ENCODE measurements around the gene SBNO1. TPM values are rescaled to one million over a fixed set of nuclear protein-coding genes. Genes with fewer than 3 reads are reported as not detected.
A peak's percentile ranks its signal among the peaks of the same experiment; 100 is the strongest.
"Not testable (repeated sequence)": the region's sequence is repeated elsewhere in the genome, so short reads cannot be mapped to it uniquely, and the experiment has no call there.

Gene SBNO1
- total and polyA plus RNA-seq, 2 donors (not counting 1 experiment from before 2014, with no cell fraction given) = 5.9 to 47.5 TPM

- H2AFZ ChIP-seq (ENCODE audit: insufficient read depth, low read depth, low read length, poor library complexity, severe bottlenecking); H3K27me3 Mint-ChIP-seq; H3K9me3 ChIP-seq (ENCODE audit: control extremely low read depth in 1 of 3, control insufficient read depth in 2 of 3, insufficient read depth in 1 of 3, low read length in 2 of 3); H3K9ac ChIP-seq (ENCODE audit: low read length); H4K20me1 ChIP-seq (ENCODE audit: control insufficient read depth, insufficient read depth, low read length, poor library complexity, severe bottlenecking); H3K27ac ChIP-seq (ENCODE audit: low read length in 2 of 2); H3K4me1 ChIP-seq (ENCODE audit: control insufficient read depth in 2 of 2, insufficient read depth in 2 of 2, low read length in 2 of 2); DNase-seq; H3K27me3 ChIP-seq (replicated peaks in 1 of 4; ENCODE audit: control extremely low read depth in 1 of 4, control insufficient read depth in 3 of 4, insufficient read depth in 4 of 4, low read length in 3 of 4); ATAC-seq (ENCODE audit: low read depth); H3K36me3 ChIP-seq (replicated peaks in 1 of 2; ENCODE audit: control extremely low read depth in 1 of 2, control insufficient read depth in 1 of 2, extremely low read depth in 1 of 2, insufficient read depth in 2 of 2, low read length in 1 of 2); CTCF ChIA-PET; H3K4me3 ChIP-seq (ENCODE audit: control extremely low read depth in 1 of 5, extremely low read depth in 1 of 5, insufficient read depth in 1 of 5, low read depth in 2 of 5, low read length in 4 of 5); intact Hi-C loops (cut with micrococcal nuclease); H3K4me3 Mint-ChIP-seq; H3K27ac Mint-ChIP-seq; H3K79me2 ChIP-seq (ENCODE audit: control insufficient read depth, insufficient read depth, low read length); H3K4me1 Mint-ChIP-seq; H3K4me2 ChIP-seq (replicated peaks; ENCODE audit: low read depth, low read length, poor library complexity, severe bottlenecking); H3K9me3 Mint-ChIP-seq (ENCODE audit: insufficient read depth): not testable (repeated sequence)
- 93% methylated on average over 33 of the region's 48 CpGs for WGBS (ENCODE audit: insufficient coverage)
- POLR2A ChIA-PET = interaction anchor here (0.6 kb wide), 1 partner anchor 13 kb away, joined by 4 read pairs; no protein-coding TSS in a partner anchor
Observed at GRCh38 chr12:123371667-123372368, 7.2 kb upstream of the SBNO1 start.

DNA sequence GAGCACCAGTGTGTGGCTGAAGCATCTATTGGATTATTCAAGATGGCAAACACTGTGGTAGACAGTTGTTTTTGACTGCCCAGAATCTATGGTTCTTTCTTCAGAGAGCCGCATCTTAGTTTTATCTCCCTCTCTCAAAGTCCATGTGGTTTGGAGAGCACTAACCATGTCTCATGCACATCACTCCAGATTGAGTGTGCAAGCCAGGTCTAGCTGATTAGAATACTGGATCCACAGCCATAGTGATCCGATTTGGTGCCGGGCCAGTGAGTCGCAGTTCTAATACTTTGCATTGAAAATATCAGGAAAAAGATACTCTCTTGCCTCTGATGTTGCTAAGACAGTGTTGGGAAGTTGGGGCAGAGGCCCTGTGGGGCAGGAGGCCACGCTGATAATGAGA is 4.6 kb upstream of the SBNO1 start:
- H3K4me3 Mint-ChIP-seq = no peak overlapping the region
- no peaks in the 10 kb centered on the region for H3K27me3 Mint-ChIP-seq
- Histone ChIP-seq H3K4me1 (ENCODE audit: control insufficient read depth in 2 of 2, insufficient read depth in 2 of 2, low read length in 2 of 2) (peaks cover 4 to 7% of the 10 kb centered on the region in 2 donors), H3K4me2 (replicated peaks; ENCODE audit: low read depth, low read length, poor library complexity, severe bottlenecking) (no peak overlapping the region), H3K27me3 (replicated peaks in 1 of 4; ENCODE audit: control extremely low read depth in 1 of 4, control insufficient read depth in 3 of 4, insufficient read depth in 4 of 4, low read length in 3 of 4) (no peaks in the 10 kb centered on the region), H3K27ac (ENCODE audit: low read length in 2 of 2) (no peak overlapping the region), H3K4me3 (ENCODE audit: control extremely low read depth in 1 of 5, extremely low read depth in 1 of 5, insufficient read depth in 1 of 5, low read depth in 2 of 5, low read length in 4 of 5) (no peak overlapping the region), H3K79me2 (ENCODE audit: control insufficient read depth, insufficient read depth, low read length) (peaks cover 5% of the 10 kb centered on the region), H3K9ac (ENCODE audit: low read length) (no peak overlapping the region), H4K20me1 (ENCODE audit: control insufficient read depth, insufficient read depth, low read length, poor library complexity, severe bottlenecking) (peaks cover 3% of the 10 kb centered on the region), H3K36me3 (replicated peaks in 1 of 2; ENCODE audit: control extremely low read depth in 1 of 2, control insufficient read depth in 1 of 2, extremely low read depth in 1 of 2, insufficient read depth in 2 of 2, low read length in 1 of 2) (no peaks in the 10 kb centered on the region), H3K9me3 (ENCODE audit: control extremely low read depth in 1 of 3, control insufficient read depth in 2 of 3, insufficient read depth in 1 of 3, low read length in 2 of 3) (no peaks in the 10 kb centered on the region), H2AFZ (ENCODE audit: insufficient read depth, low read depth, low read length, poor library complexity, severe bottlenecking) (no peak overlapping the region)
- POLR2A ChIA-PET = interaction anchor here (0.7 kb wide), 1 partner anchor 57 kb away, joined by 6 read pairs; no protein-coding TSS in a partner anchor
- H3K4me1 Mint-ChIP-seq = peaks cover 2% of the 10 kb centered on the region
- WGBS (ENCODE audit: insufficient coverage) = 100% methylated on average over 2 of the region's 5 CpGs
- H3K9me3 Mint-ChIP-seq (ENCODE audit: insufficient read depth) = no peaks in the 10 kb centered on the region
- intact Hi-C loops (cut with micrococcal nuclease) = no loop called here
- CTCF ChIA-PET = interaction anchor here (1.6 kb wide), 1 partner anchor 15 kb away, joined by 4 read pairs; the partner anchor contains the start of gene KMT5A
- no peak for DNase-seq
- no peak for ATAC-seq (ENCODE audit: low read depth)
- peak overlapping the region; percentile 63 for H3K27ac Mint-ChIP-seq
- TF ChIP-seq, protein P1, sequence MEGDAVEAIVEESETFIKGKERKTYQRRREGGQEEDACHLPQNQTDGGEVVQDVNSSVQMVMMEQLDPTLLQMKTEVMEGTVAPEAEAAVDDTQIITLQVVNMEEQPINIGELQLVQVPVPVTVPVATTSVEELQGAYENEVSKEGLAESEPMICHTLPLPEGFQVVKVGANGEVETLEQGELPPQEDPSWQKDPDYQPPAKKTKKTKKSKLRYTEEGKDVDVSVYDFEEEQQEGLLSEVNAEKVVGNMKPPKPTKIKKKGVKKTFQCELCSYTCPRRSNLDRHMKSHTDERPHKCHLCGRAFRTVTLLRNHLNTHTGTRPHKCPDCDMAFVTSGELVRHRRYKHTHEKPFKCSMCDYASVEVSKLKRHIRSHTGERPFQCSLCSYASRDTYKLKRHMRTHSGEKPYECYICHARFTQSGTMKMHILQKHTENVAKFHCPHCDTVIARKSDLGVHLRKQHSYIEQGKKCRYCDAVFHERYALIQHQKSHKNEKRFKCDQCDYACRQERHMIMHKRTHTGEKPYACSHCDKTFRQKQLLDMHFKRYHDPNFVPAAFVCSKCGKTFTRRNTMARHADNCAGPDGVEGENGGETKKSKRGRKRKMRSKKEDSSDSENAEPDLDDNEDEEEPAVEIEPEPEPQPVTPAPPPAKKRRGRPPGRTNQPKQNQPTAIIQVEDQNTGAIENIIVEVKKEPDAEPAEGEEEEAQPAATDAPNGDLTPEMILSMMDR (IDR thresholded peaks at IDR 0.05) = no peak
- no peak for TF ChIP-seq EZH2 (IDR thresholded peaks at IDR 0.05; ENCODE audit: borderline replicate concordance, insufficient read depth, low read depth, low read length, poor library complexity, severe bottlenecking)

GRCh38 chr12:123368431-123368830 is 3.8 kb upstream of the SBNO1 start:
- H3K27me3 Mint-ChIP-seq; H3K27ac Mint-ChIP-seq; H3K9me3 Mint-ChIP-seq (ENCODE audit: insufficient read depth); H2AFZ ChIP-seq (ENCODE audit: insufficient read depth, low read depth, low read length, poor library complexity, severe bottlenecking); ATAC-seq (ENCODE audit: low read depth); intact Hi-C loops (cut with micrococcal nuclease); H3K27ac ChIP-seq (ENCODE audit: low read length in 2 of 2); H3K4me2 ChIP-seq (replicated peaks; ENCODE audit: low read depth, low read length, poor library complexity, severe bottlenecking); H3K9ac ChIP-seq (ENCODE audit: low read length); DNase-seq; H3K4me1 Mint-ChIP-seq; H3K4me3 ChIP-seq (ENCODE audit: control extremely low read depth in 1 of 5, extremely low read depth in 1 of 5, insufficient read depth in 1 of 5, low read depth in 2 of 5, low read length in 4 of 5); H3K4me3 Mint-ChIP-seq; H3K36me3 ChIP-seq (replicated peaks in 1 of 2; ENCODE audit: control extremely low read depth in 1 of 2, control insufficient read depth in 1 of 2, extremely low read depth in 1 of 2, insufficient read depth in 2 of 2, low read length in 1 of 2); H3K27me3 ChIP-seq (replicated peaks in 1 of 4; ENCODE audit: control extremely low read depth in 1 of 4, control insufficient read depth in 3 of 4, insufficient read depth in 4 of 4, low read length in 3 of 4); H3K9me3 ChIP-seq (ENCODE audit: control extremely low read depth in 1 of 3, control insufficient read depth in 2 of 3, insufficient read depth in 1 of 3, low read length in 2 of 3): not testable (repeated sequence)
- WGBS (ENCODE audit: insufficient coverage) = 89% methylated on average over 1 of the region's 7 CpGs
- peaks cover 11% of the 10 kb centered on the region for H4K20me1 ChIP-seq (ENCODE audit: control insufficient read depth, insufficient read depth, low read length, poor library complexity, severe bottlenecking)
- H3K4me1 ChIP-seq (ENCODE audit: control insufficient read depth in 2 of 2, insufficient read depth in 2 of 2, low read length in 2 of 2) = peaks cover 7 to 14% of the 10 kb centered on the region in 2 donors
- H3K79me2 ChIP-seq (ENCODE audit: control insufficient read depth, insufficient read depth, low read length) = peaks cover 13% of the 10 kb centered on the region
- CTCF ChIA-PET = interaction anchor here (1.6 kb wide), 1 partner anchor 16 kb away, joined by 4 read pairs; the partner anchor contains the start of gene KMT5A
- POLR2A ChIA-PET = interaction anchor here (0.8 kb wide), 1 partner anchor 9 kb away, joined by 5 read pairs; no protein-coding TSS in a partner anchor
